BLaER1 treated with 17β-estradiol and CSF1 and Interleukin-3, amounts not matched to agents 10 nM and 100 nM (cell line): ENCODE data around the gene ACTMAP.
"Not testable (repeated sequence)": the region's sequence is repeated elsewhere in the genome, so short reads cannot be mapped to it uniquely, and the experiment has no call there.

Experiments
- H3K27ac ChIP-seq, 11 experiments: shearing (Covaris generic); formaldehyde crosslinking; 2 replicates each; pipeline ENCODE4 v1.8.1; 2022
- H3K27me3 ChIP-seq, 11 experiments: shearing (Covaris generic); formaldehyde crosslinking; 2 replicates each; pipeline ENCODE4 v1.8.1; 2022
- H3K36me3 ChIP-seq, 11 experiments: shearing (Covaris generic); formaldehyde crosslinking; 2 replicates each; pipeline ENCODE4 v1.8.1; 2022
- H3K4me1 ChIP-seq, 10 experiments: shearing (Covaris generic); formaldehyde crosslinking; 2 replicates each; pipeline ENCODE4 v1.8.1; 2022
- H3K4me2 ChIP-seq, 11 experiments: shearing (Covaris generic); formaldehyde crosslinking; 2 replicates each; pipeline ENCODE4 v1.8.1; 2022
- H3K4me3 ChIP-seq, 10 experiments: shearing (Covaris generic); formaldehyde crosslinking; 2 replicates each; pipeline ENCODE4 v1.8.1; 2022
- H3K9ac ChIP-seq, 11 experiments: shearing (Covaris generic); formaldehyde crosslinking; 2 replicates each; pipeline ENCODE4 v1.8.1; 2022
- H3K9me3 ChIP-seq, 11 experiments: shearing (Covaris generic); formaldehyde crosslinking; replicated peaks in 1 of 11; 2 replicates each; pipeline ENCODE4 v1.8.1; 2022
- H4K20me1 ChIP-seq, 11 experiments: shearing (Covaris generic); formaldehyde crosslinking; 2 replicates each; pipeline ENCODE4 v1.8.1; 2022
- Cebpa-rat ChIP-seq, 11 experiments: shearing (Covaris generic); IDR thresholded peaks; 2 replicates each; pipeline ENCODE4 v1.8.1; 2022

The ACTMAP gene

GRCh38 chr19:40777937-40778705, 27.8 kb upstream of the ACTMAP start, which contains the start of gene RAB4B:
TSS of gene RAB4B (plus strand) at chr19:40778247. CDS start at chr19:40778376, 129 bp downstream.
- Histone ChIP-seq H3K4me2 (peak within 1 kb of the TSS; percentile 87 to 99 (median 95)), H3K36me3 (peaks cover 0 to 24% (median 6%) of the 10 kb centered on the region in 11 experiments; a peak in 8 of 22 replicates), H3K4me1 (peaks cover 46 to 67% (median 51%) of the 10 kb centered on the region in 10 experiments), H3K27me3 (no peaks in the 10 kb centered on the region), H3K4me3 (peak within 1 kb of the TSS; percentile 61 to 75 (median 66)), H3K9ac (peak within 1 kb of the TSS; percentile 86 to 95 (median 91)), H4K20me1 (peaks cover 0 to 13% (median 7%) of the 10 kb centered on the region in 11 experiments; a peak in 8 of 22 replicates), H3K27ac (peak within 1 kb of the TSS; percentile 92 to 100 (median 98)), H3K9me3 (no peaks in the 10 kb centered on the region)
- TF ChIP-seq Cebpa-rat (IDR thresholded peaks at IDR 0.05) = no peak

GRCh38 chr19:40777645-40777936, 27.3 kb upstream of the ACTMAP start:
- Histone ChIP-seq H3K4me1 (peaks cover 46 to 67% (median 51%) of the 10 kb centered on the region in 10 experiments), H3K4me3 (peak overlapping the region; percentile 61 to 75 (median 66)), H3K27me3 (no peaks in the 10 kb centered on the region), H3K9me3 (no peaks in the 10 kb centered on the region), H3K4me2 (peak overlapping the region; percentile 87 to 99 (median 95)), H3K27ac (peak overlapping the region; percentile 92 to 100 (median 98)), H4K20me1 (peaks cover 0 to 13% (median 7%) of the 10 kb centered on the region in 11 experiments; a peak in 8 of 22 replicates), H3K9ac (peak overlapping the region; percentile 86 to 95 (median 91)), H3K36me3 (peaks cover 0 to 18% (median 6%) of the 10 kb centered on the region in 11 experiments; a peak in 8 of 22 replicates)
- no peak for TF ChIP-seq Cebpa-rat (IDR thresholded peaks at IDR 0.05)

GRCh38 chr19:40776932-40777644, 26.8 kb upstream of the ACTMAP start:
- Histone ChIP-seq H3K9me3 (0 out of 22 replicates have a peak, but pooled peaks cover 0 to under 1% (median 0%) of the 10 kb centered on the region in 11 experiments), H3K4me3 (peak overlapping the region; percentile 61 to 75 (median 66)), H3K4me2 (peak overlapping the region; percentile 87 to 99 (median 95)), H4K20me1 (peaks cover 0 to 13% (median 7%) of the 10 kb centered on the region in 11 experiments; a peak in 8 of 22 replicates), H3K36me3 (peaks cover 0 to 13% (median 3%) of the 10 kb centered on the region in 11 experiments; a peak in 11 of 22 replicates), H3K27me3 (no peaks in the 10 kb centered on the region), H3K9ac (peak overlapping the region; percentile 86 to 95 (median 91)), H3K27ac (peak overlapping the region; percentile 92 to 100 (median 98)), H3K4me1 (peaks cover 46 to 67% (median 51%) of the 10 kb centered on the region in 10 experiments)
- TF ChIP-seq Cebpa-rat (IDR thresholded peaks at IDR 0.05) = no peak

- Histone ChIP-seq H3K9me3 (peaks cover 0 to 7% (median 4%) of the 10 kb centered on the region in 11 experiments; a peak in 10 of 22 replicates), H3K9ac (peak overlapping the region in 2 of 11 experiments; percentile 91 to 95; a peak in 3 of 22 replicates), H3K4me3 (peak overlapping the region in 3 of 10 experiments; percentile 43 to 53 (median 46); a peak in 3 of 20 replicates), H3K27ac (peak overlapping the region in 3 of 11 experiments; percentile 97 to 98 (median 98); a peak in 4 of 22 replicates), H3K4me2 (peak overlapping the region; percentile 69 to 96 (median 87)), H3K27me3 (no peaks in the 10 kb centered on the region), H4K20me1 (peaks cover 0 to 13% (median 7%) of the 10 kb centered on the region in 11 experiments; a peak in 8 of 22 replicates), H3K36me3 (peaks cover 0 to 13% (median 7%) of the 10 kb centered on the region in 11 experiments; a peak in 8 of 22 replicates), H3K4me1 (peaks cover 46 to 64% (median 50%) of the 10 kb centered on the region in 10 experiments)
- no peak for TF ChIP-seq Cebpa-rat (IDR thresholded peaks at IDR 0.05)
These were observed 26.1 kb upstream of the ACTMAP start for GRCh38 chr19:40776364-40776763.

GRCh38 chr19:40775632-40776022, 25.4 kb upstream of the ACTMAP start:
- H4K20me1 ChIP-seq = peaks cover 0 to 13% (median 7%) of the 10 kb centered on the region in 11 experiments; a peak in 8 of 22 replicates
- H3K4me1 ChIP-seq = peaks cover 45 to 56% (median 49%) of the 10 kb centered on the region in 10 experiments
- H3K4me3 ChIP-seq = no peak overlapping the region
- H3K36me3 ChIP-seq = peaks cover 4 to 19% (median 13%) of the 10 kb centered on the region in 11 experiments; a peak in 16 of 22 replicates
- H3K27ac ChIP-seq = no peak overlapping the region
- H3K27me3 ChIP-seq = no peaks in the 10 kb centered on the region
- no peak for TF ChIP-seq Cebpa-rat (IDR thresholded peaks at IDR 0.05)
- no peak overlapping the region for H3K9ac ChIP-seq
- peak overlapping the region; percentile 31 to 96 (median 72); a peak in 21 of 22 replicates for H3K4me2 ChIP-seq
- H3K9me3 ChIP-seq = peaks cover 4 to 15% (median 11%) of the 10 kb centered on the region in 11 experiments; a peak in 18 of 22 replicates

- Histone ChIP-seq H3K4me2 (peak within 1 kb of the TSS; percentile 69 to 96 (median 87)), H3K27me3 (no peaks in the 10 kb centered on the region), H4K20me1 (peaks cover 0 to 13% (median 7%) of the 10 kb centered on the region in 11 experiments; a peak in 8 of 22 replicates), H3K36me3 (peaks cover 10 to 24% (median 18%) of the 10 kb centered on the region in 11 experiments; a peak in 21 of 22 replicates), H3K4me3 (no peak within 1 kb of the TSS), H3K27ac (no peak within 1 kb of the TSS), H3K9ac (no peak within 1 kb of the TSS), H3K4me1 (peaks cover 42 to 51% (median 48%) of the 10 kb centered on the region in 10 experiments), H3K9me3 (peaks cover 4 to 20% (median 12%) of the 10 kb centered on the region in 11 experiments; a peak in 18 of 22 replicates)
- no peak for TF ChIP-seq Cebpa-rat (IDR thresholded peaks at IDR 0.05)
These were observed 24.8 kb upstream of the ACTMAP start, which contains the start of gene MIA for GRCh38 chr19:40774916-40775631. TSS of gene MIA (plus strand) at chr19:40775521. CDS start at chr19:40775543, 22 bp downstream.

- H3K9ac ChIP-seq, H3K4me3 ChIP-seq, H3K27ac ChIP-seq, H3K27me3 ChIP-seq, H3K4me2 ChIP-seq: not testable (repeated sequence)
- H4K20me1 ChIP-seq = peaks cover 0 to 17% (median 3%) of the 10 kb centered on the region in 11 experiments; a peak in 11 of 22 replicates
- peaks cover 20 to 62% (median 49%) of the 10 kb centered on the region in 11 experiments for H3K36me3 ChIP-seq
- H3K4me1 ChIP-seq = peaks cover 20 to 30% (median 24%) of the 10 kb centered on the region in 10 experiments
- H3K9me3 ChIP-seq = peaks cover 4 to 30% (median 19%) of the 10 kb centered on the region in 11 experiments; a peak in 19 of 22 replicates
These were observed 21.0 kb upstream of the ACTMAP start for GRCh38 chr19:40771101-40771862.
